Measurements from ENCODE around the gene SHCBP1. TPM values are rescaled to one million over a fixed set of nuclear protein-coding genes. Genes with fewer than 3 reads are reported as not detected.

Gene SHCBP1
- total RNA-seq, 2 experiments from 2014 or later: 0.69 to 1.1 TPM

DNA sequence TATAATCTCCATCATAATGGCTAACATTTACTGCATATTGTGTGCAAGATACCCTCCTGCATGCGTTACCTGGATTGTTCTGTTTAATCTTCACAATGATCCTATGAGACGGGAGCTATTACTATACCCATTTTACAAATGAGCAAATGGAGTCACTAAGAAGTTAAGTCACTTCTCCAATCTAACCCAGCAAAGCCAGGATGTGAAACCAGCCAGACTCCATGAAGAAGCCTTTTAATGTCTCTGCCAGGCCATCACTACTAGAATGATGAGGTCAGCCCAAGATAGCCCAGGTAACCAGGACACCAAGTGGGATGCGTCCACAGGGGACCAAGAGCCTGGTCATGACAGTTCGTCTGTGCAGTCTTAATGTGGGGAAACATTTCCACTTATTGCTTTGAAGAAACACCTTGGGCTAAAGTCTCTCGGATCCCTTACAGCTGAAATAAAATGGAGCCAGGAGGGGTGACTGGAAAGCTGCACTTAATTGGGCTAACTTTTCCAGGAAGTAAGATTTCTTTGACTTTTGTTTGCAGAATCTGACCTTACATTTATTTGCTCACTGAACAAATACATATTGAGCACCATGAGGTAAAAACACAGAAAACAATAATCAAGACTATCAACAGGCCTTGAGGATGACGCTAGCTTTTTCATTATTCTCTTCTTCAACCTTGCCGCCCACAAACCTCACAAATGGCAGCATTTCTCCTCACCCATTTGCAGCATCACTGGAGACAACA is 926 bp upstream of the SHCBP1 start:
- H3K4me3 Mint-ChIP-seq: peak overlapping the region; percentile 82
- no peaks in the 10 kb centered on the region for H3K9me3 Mint-ChIP-seq
- POLR2A ChIA-PET: no interaction called here
- Histone ChIP-seq H3K27ac (ENCODE audit: low read depth in 1 of 2, low read length in 2 of 2) (no peak overlapping the region), H3K4me1 (ENCODE audit: insufficient read depth, low read length) (peaks cover 10% of the 10 kb centered on the region), H3K36me3 (ENCODE audit: insufficient read depth, low read length) (no peaks in the 10 kb centered on the region), H3K4me3 (ENCODE audit: low read length) (peak overlapping the region; percentile 57), H3K9me3 (ENCODE audit: control insufficient read depth in 1 of 2, insufficient read depth in 1 of 2, low read length in 2 of 2) (no peaks in the 10 kb centered on the region), H3K27me3 (ENCODE audit: control insufficient read depth in 1 of 2, insufficient read depth in 2 of 2, low read length in 2 of 2) (no peaks in the 10 kb centered on the region)
- no peak for TF ChIP-seq CTCF (IDR thresholded peaks at IDR 0.05)
- ATAC-seq (ENCODE audit: poor library complexity): no peak
- intact Hi-C loops (cut with DNase I, micrococcal nuclease): no loop called here
- no peaks in the 10 kb centered on the region for H3K36me3 Mint-ChIP-seq (ENCODE audit: low read depth)
- peaks cover 16% of the 10 kb centered on the region for H3K4me1 Mint-ChIP-seq (ENCODE audit: low read depth)
- DNase-seq: no peak
- peaks cover 4% of the 10 kb centered on the region for H3K27me3 Mint-ChIP-seq
- H3K27ac Mint-ChIP-seq: no peak overlapping the region
- CTCF ChIA-PET: no interaction called here

DNA sequence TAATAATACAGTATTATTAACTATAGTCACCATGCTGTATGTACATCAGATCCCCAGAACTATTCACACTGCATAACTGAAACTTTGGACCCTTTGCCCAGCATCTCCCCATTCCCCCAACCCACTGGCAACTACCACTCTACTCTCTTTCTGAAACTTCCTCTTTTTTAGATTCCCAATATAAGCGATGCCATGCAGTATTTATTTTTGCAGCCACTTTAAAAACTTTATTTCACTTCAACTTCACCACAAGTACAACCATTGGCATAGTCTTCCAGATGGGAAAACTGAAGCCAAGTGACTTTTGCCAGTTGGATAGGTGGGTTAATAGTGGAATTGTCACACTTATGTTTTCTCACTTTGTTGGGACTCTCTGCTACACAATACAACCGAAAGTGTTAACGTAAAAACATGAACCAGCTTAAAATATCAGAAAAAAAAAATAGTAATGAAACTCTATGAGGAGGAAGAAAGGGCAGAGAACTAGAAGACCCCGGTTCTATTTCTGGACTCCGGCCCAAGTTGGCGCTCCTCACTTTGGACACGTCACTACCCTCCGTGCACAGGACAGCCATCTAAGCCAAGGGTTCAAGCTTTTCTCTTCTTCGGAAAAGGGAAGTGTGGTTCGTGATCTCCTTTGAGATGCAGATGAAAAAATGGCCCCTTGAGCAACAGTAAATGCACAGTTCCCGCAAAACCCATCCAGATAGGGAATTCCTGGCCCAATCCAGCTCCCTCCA is 743 bp downstream of the SHCBP1 start:
- DNase-seq (no peak), ATAC-seq (ENCODE audit: poor library complexity) (no peak)
- Histone ChIP-seq H3K9me3 (ENCODE audit: control insufficient read depth in 1 of 2, insufficient read depth in 1 of 2, low read length in 2 of 2) (no peaks in the 10 kb centered on the region), H3K4me3 (ENCODE audit: low read length) (peak overlapping the region; percentile 57), H3K4me1 (ENCODE audit: insufficient read depth, low read length) (peaks cover 10% of the 10 kb centered on the region), H3K27me3 (ENCODE audit: control insufficient read depth in 1 of 2, insufficient read depth in 2 of 2, low read length in 2 of 2) (no peaks in the 10 kb centered on the region), H3K27ac (ENCODE audit: low read depth in 1 of 2, low read length in 2 of 2) (no peak overlapping the region), H3K36me3 (ENCODE audit: insufficient read depth, low read length) (no peaks in the 10 kb centered on the region)
- TF ChIP-seq CTCF (IDR thresholded peaks at IDR 0.05): no peak
- CTCF ChIA-PET: no interaction called here
- POLR2A ChIA-PET: no interaction called here
- intact Hi-C loops (cut with DNase I, micrococcal nuclease): no loop called here
- H3K4me1 Mint-ChIP-seq (ENCODE audit: low read depth): peaks cover 16% of the 10 kb centered on the region
- H3K36me3 Mint-ChIP-seq (ENCODE audit: low read depth): no peaks in the 10 kb centered on the region
- peak overlapping the region; percentile 83 for H3K4me3 Mint-ChIP-seq
- H3K27me3 Mint-ChIP-seq: peaks cover 4% of the 10 kb centered on the region
- no peak overlapping the region for H3K27ac Mint-ChIP-seq
- H3K9me3 Mint-ChIP-seq: no peaks in the 10 kb centered on the region

DNA sequence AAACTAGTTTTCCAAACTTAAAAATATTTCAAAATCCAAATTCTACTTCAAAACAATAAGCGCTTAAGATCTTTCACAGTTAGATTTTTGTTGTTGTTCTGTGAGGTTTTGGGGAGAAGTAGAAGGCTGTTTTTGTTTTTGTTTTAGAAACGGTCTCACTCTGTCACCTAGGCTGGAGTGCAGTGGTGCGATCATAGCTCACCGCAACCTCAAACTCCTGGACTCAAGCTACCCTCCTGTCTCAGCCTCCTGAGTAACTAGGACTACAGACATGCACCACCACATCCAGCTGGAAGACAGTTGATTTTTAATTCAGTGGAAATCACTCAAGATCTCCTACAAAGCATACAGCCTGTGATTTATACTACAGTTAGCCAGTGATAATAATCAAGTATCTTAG is 2.7 kb downstream of the SHCBP1 start:
- no peak for TF ChIP-seq CTCF (IDR thresholded peaks at IDR 0.05)
- H3K9me3 Mint-ChIP-seq: no peaks in the 10 kb centered on the region
- ATAC-seq (ENCODE audit: poor library complexity) (no peak), DNase-seq (no peak)
- H3K36me3 ChIP-seq (ENCODE audit: insufficient read depth, low read length): no peaks in the 10 kb centered on the region
- no peaks in the 10 kb centered on the region for H3K36me3 Mint-ChIP-seq (ENCODE audit: low read depth)
- POLR2A ChIA-PET: no interaction called here
- intact Hi-C loops (cut with DNase I, micrococcal nuclease): loop anchor here in 1 of 2 experiments (5.0 kb wide), 1 partner anchor 1539 kb away; the partner anchor contains the start of gene ABCC12
- H3K27ac ChIP-seq (ENCODE audit: low read depth in 1 of 2, low read length in 2 of 2): no peak overlapping the region
- no peak overlapping the region for H3K4me3 ChIP-seq (ENCODE audit: low read length)
- H3K4me3 Mint-ChIP-seq: no peak overlapping the region
- H3K27me3 Mint-ChIP-seq: peaks cover 4% of the 10 kb centered on the region
- H3K4me1 ChIP-seq (ENCODE audit: insufficient read depth, low read length): peaks cover 10% of the 10 kb centered on the region
- H3K9me3 ChIP-seq (ENCODE audit: control insufficient read depth in 1 of 2, insufficient read depth in 1 of 2, low read length in 2 of 2): no peaks in the 10 kb centered on the region
- H3K4me1 Mint-ChIP-seq (ENCODE audit: low read depth): peaks cover 16% of the 10 kb centered on the region
- no peak overlapping the region for H3K27ac Mint-ChIP-seq
- CTCF ChIA-PET: no interaction called here
- no peaks in the 10 kb centered on the region for H3K27me3 ChIP-seq (ENCODE audit: control insufficient read depth in 1 of 2, insufficient read depth in 2 of 2, low read length in 2 of 2)
